Cortex of kidney (tissue), 1 donor: ENCODE measurements around the gene IL5RA.

Source experiments
- DNase-seq: peaks from one replicate; lab custom pipeline; 2025; lab: John Stamatoyannopoulos, UW

IL5RA gene

DNA sequence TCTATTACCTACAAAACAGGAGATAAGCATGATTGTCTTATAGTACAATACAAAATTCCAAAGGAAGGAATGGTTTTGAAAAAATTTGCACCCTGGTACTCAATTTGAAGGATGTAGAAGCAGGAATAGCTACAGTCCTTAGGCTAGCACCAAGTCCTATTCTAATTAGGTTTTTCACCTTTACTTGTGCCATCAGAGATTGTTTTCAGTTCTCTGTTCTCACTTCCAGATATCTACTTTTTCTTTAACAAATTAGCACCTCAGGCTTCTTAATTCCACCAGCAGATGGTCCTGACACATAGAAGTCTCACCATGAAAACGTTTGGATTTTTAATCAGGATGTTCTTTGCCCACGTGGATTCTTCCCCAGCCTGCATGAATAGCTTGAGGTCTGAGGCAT lies 43.8 kb downstream of the IL5RA start:
- no peak for DNase-seq

DNA sequence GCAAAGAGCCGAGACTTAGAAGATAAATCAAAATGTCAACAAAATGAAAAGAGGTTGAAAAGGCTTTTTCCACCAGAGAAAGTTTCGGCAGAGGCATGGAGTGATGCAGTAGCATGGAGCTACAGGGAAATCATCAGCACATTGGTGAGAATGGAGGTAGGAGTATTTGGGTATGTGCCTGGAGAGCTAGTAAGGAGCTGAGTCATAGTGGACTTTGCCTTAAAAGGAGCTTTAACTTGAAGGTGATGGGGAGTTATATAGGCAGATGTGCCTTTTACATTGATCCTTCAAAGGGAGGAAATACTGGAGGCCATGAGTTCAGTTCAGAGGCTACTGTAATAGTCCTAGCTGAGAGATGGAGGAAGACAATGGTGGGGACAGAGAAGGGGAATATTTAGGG lies 44.3 kb downstream of the IL5RA start:
- no peak for DNase-seq

DNA sequence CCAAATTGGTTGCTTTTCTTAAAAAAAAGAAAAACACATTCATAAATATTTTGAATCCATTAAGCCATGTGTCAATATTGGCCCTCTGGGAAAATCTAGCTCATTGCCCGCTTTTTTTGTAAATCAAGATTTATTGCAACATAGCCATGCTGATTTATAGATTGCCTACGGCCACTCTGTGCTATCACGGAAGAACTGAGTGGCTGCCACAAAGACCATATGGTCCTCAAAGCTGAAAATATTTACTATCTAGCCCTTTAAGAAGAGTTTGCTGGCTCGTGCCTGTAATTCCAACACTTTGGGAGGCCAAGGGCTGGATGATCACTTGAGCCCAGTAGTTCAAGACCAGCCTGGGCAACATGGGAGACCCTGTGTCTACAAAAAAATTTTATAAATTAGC lies 45.9 kb downstream of the IL5RA start:
- no peak for DNase-seq

DNA sequence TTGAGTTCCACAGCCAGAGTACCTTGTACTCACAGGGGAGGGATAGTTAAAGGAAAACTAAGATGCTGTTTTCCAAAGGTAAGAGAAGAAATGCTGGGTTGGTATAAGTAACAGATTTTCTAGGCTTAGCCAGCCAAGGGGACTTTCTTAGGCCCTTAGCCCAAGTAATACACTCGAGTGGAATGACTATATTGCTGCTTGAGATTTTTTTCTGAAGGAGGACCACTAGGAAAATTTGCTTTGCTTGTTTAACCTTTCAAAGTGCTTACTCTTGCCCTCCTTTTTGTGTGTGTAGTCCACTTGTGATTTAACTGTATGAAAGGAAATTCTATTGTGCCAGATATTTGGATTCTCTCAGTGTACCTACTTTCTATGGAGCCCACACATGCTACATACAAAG lies 50.5 kb downstream of the IL5RA start:
- DNase-seq, result no peak

DNA sequence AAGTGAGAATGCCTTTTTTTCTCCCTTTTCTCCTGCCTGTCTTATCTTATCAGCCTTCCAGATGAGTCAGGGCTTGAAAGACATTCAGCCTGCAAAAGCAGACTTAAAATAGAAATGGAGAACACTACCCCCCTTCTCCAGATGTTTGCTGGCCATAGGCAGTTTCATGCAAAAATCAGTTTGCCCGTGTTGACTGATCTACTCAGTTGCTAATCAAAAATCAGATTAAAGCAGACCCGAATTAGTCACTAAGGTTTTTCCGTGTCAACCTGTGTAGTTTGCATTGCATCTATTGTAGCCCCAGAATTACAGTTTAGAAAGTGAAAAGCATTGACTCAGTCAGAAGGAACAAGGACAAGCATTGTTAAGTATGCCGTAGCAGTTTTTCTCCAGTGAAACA lies 56.2 kb downstream of the IL5RA start:
- no peak for DNase-seq

DNA sequence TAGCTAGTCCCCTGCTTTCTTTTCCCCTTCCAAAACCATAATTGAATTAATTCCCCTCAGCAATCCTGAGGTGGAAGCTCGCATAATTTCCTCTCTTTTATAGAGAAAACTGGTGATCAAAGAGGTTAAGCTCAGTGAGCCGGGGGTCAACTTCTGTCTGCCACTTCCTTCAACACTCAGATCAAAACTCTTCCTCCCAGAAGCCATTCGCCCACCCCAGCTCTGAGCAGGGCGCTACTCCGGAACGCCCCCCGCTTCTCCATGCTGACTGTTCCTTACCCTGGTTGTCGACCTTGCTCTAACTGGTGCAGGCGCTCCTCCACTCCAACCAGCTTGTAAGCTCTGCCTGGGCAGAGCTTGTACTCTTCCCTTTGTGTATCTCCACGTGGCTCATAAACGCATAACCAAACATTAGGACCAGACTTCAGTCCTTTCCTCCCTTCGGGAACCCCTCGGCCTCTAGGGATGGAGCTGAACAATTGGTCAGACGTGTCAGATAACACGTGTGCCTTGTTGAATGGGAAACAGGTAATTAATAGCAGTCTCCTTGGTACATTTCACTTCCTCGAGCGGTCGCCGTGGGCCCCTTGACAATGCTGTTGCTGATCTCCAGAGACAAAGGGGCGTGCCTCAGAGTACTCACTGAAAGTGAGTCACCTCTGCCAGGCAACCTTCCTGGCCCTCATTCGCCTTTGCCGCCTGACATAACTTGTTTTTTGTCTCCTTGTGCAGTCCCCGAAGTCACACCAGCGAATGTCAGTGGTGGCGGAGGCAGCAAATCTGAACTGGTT lies 71.8 kb downstream of the IL5RA start:
- no peak for DNase-seq

DNA sequence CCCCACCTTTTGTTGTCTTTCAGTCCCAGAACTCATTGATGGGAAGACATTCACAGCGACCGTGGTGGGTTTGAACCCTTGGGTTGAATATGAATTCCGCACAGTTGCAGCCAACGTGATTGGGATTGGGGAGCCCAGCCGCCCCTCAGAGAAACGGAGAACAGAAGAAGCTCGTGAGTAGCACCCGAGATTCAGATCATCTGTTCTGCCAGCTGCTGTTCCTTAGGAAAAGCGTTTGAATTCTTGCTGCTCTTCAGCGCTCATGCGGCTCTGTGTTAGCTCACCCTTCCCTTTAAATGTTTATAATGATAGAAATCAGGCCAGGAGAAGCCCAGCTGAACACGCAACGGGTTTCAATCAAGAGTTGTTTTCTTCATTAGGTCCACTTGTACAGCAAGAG lies 73.0 kb downstream of the IL5RA start:
- no peak for DNase-seq

DNA sequence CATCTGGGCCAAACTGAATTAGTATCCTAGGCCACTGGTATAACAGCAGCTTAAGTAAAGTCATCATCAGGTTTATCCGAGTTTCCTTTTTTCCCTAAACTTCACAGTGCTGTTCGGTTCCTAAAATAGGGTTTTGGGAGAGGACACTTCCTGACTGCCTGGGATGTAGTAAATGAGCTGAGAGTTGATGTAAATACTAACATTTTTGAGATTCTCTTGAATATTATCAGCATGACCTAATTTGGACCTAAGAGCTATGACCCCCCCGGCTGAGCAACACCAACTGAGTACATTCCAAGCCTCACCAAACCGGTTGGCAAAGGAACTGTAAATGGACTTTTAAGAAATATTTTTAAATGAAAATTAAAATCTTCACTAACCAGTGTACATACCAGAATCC lies 78.8 kb downstream of the IL5RA start:
- no peak for DNase-seq

DNA sequence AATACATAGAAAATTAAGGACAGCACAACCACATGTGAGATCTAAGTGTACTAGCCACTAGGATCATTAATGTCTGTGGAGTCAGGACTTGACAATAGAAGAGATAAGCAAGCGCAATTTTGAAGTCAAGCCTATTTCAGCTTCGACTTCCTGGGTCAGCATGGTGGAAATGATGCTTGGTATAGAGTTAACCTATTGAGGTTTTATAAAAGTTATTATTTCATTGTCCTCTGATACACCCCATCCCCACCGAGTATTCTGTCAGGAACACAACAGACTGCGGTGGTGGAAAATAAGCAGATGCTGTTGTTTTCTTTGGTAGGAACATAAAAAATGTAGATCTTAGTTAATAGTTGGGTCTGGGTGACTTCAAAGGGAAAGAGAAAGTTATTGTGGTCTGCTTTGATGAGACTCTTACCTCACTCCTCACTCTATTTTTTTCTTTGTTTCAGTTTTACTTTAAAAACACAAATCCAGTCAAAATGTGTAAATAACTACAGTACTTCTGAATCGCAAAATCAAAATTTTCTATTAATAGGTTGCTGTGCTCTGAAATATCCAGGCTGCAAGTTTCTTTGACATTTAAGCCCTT lies 82.1 kb downstream of the IL5RA start:
- no peak for DNase-seq

DNA sequence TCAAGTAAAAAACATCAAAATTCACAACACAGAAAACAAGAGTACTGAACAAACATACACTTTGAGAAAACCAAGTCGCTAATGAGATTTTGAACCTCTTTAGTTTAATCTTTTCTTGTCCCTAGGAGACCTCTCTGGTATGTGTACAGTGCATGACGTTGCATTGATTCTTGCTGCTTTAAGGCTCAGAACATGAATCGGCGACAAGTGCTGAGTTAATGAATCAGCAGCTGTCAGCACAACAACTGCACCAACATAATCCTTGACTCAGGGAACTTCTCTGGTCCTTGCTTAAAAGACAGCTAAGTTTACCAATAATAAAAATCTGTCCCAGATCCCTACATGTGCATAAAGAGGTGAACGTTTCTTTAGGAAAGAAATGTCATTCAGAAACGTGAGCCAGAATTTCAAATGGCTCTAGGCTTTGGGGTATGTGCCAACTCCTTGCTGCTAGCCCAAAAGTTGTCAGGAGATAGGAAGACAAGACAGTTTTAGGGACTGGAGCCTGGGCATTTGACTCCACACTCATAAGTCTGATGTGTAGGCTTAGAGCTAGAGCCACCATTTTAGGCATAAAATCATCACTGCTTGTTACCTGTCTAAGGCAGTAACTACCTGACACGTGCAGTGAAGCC lies 86.9 kb downstream of the IL5RA start:
- DNase-seq, result no peak

DNA sequence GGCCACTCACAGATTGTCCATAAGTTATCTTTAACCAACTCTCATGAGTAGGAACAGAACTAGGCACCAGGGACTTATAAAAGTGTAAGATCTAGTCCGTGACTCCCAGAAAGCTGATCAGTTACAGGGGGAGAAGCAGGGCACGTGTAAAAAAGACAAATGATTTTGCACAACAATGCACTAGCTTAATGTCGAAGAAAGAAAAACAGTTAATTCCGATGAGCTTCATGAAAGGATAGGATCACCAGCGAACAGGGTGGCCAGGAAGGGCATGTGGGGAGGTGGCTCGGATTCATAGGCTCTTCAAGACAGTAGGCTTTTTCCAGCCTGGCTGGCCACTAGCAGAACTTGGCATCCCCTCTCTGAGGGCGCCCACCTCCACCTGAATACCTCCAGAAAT lies 90.0 kb downstream of the IL5RA start:
- DNase-seq, result no peak
